GM12875 (cell line): ENCODE data around the gene ATE1.
A peak's percentile ranks its signal among the peaks of the same experiment; 100 is the strongest.
"Not testable (repeated sequence)": the region's sequence is repeated elsewhere in the genome, so short reads cannot be mapped to it uniquely, and the experiment has no call there.

Source experiments
- H3K4me3 ChIP-seq: one replicate; pipeline ENCODE4 v1.5.1; 2011; ENCODE audit warnings: low read depth, low read length, control low read depth
- CTCF ChIP-seq: IDR thresholded peaks from 2 replicates; pipeline ENCODE4 v1.5.1; 2011; ENCODE audit warnings: low read depth, mild to moderate bottlenecking, control low read depth, inconsistent platforms, low read length, moderate library complexity, borderline replicate concordance; ENCODE audit not compliant: insufficient read depth

Gene ATE1

GRCh38 chr10:121927841-121928527, at the start of gene ATE1:
Gene ATE1 (minus strand): TSS chr10:121928031. CDS start chr10:121927949, 82 bp downstream.
- TF ChIP-seq CTCF = no peak
- peak within 1 kb of the TSS; percentile 84 for H3K4me3 ChIP-seq

- H3K4me3 ChIP-seq = no peak overlapping the region
- no peak for TF ChIP-seq CTCF
Measured at GRCh38 chr10:121976607-121977006, 48.8 kb upstream of the ATE1 start.

- no peak for TF ChIP-seq CTCF
- peak overlapping the region; percentile 75 for H3K4me3 ChIP-seq
Measured at GRCh38 chr10:121975295-121976086, 47.7 kb upstream of the ATE1 start.

GRCh38 chr10:121974535-121975294, 46.9 kb upstream of the ATE1 start, which contains the start of gene NSMCE4A:
Gene NSMCE4A (minus strand): TSS chr10:121975217. CDS start chr10:121975165, 52 bp downstream.
- TF ChIP-seq CTCF = peak; percentile 83
- peak within 1 kb of the TSS; percentile 75 for H3K4me3 ChIP-seq

- no peak for TF ChIP-seq CTCF
- peak overlapping the region; percentile 75 for H3K4me3 ChIP-seq
Measured at GRCh38 chr10:121974019-121974534, 46.2 kb upstream of the ATE1 start.

GRCh38 chr10:121969086-121969485, 41.3 kb upstream of the ATE1 start:
- H3K4me3 ChIP-seq = not testable (repeated sequence)

- TF ChIP-seq CTCF = no peak
- no peak overlapping the region for H3K4me3 ChIP-seq
Measured at GRCh38 chr10:121965996-121966395, 38.2 kb upstream of the ATE1 start.
